T-helper 2 cell (primary cell): ENCODE results near the gene VTCN1.
"Not testable (repeated sequence)": the region's sequence is repeated elsewhere in the genome, so short reads cannot be mapped to it uniquely, and the experiment has no call there.

Experiments
- DNase-seq, 5 experiments: peaks; one replicate each; pipeline versions ENCODE4 v3.0.0 to v3.0.0-alpha.2; 2012 to 2022
- total RNA-seq, 2 donors: gene quantifications; one replicate each; lab custom pipeline; 2026; lab: John Stamatoyannopoulos, UW

Gene VTCN1
- total RNA-seq, result 0 reads per million in 2 donors

DNA sequence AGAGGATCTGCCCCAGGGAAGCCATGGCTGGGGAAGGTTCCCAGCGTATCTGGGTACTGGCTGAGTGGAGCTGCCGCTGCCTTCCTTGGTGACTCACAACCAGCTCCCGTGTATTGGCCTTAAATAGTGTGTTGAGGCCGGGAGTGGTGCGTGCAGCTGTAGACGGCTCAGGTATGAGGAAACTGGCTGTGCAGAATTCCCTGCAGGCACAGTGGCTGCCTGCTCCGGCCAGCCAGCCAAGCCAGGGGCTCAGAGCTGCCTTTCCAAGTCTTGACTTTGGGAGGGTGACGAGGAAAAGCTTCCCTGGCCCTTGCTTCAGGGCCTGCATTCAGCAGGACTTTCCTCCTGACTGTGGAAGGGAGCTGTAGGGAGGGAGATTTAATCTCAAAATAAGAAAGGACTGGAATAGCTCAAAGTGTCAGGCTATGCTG lies at the start of gene VTCN1:
Gene VTCN1 (minus strand): TSS at position 97 of the 431 bp plus-strand sequence. CDS start 72 bp downstream, at position 25.
- no peak for DNase-seq

- no peak for DNase-seq
Measured at GRCh38 chr1:117258791-117259190, 48.1 kb upstream of the VTCN1 start.

GRCh38 chr1:117258075-117258474 lies 47.3 kb upstream of the VTCN1 start:
- not testable (repeated sequence) for DNase-seq

DNA sequence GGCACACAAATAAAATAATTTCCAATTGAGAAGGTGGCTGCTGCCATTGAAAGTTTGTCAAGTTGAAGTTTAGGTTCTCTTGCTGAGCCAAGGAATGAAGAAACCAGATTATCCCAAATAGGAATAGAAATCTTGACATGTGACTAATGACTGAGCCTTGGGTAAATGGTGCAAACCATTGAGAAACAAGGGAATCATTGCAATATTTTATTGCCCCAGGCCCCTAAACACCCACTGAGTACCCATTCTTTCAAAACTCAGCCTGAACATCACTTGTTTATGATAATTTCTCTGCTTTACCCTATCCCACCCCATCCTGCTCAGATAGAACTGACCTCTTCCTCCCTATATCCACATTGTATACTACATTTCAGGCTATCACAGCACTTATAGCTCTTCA lies 46.6 kb upstream of the VTCN1 start:
- no peak for DNase-seq

- no peak for DNase-seq
Measured at GRCh38 chr1:117250061-117250606, 39.4 kb upstream of the VTCN1 start.

GRCh38 chr1:117244971-117245370 lies 34.2 kb upstream of the VTCN1 start:
- DNase-seq, result no peak

DNA sequence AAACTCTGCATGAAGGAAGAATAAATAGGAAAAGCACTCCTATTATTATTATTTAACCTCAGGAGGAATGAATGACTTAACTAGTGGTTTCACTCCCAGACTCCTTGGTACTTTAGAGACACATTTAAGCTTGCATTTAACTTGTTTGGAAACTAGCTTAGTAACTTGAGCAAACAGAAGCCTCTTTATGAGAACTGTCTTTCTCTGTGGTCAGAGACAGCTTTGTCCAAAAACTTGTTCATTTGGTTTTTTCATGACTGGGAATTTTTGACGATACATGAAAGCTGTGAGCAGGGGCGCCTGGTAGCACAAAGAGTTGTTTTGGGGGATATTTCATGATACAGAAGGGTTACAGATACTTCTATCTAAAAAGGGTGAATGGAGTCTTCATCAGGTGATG lies 33.6 kb upstream of the VTCN1 start:
- no peak for DNase-seq

- no peak for DNase-seq
Measured at GRCh38 chr1:117241512-117241911, 30.8 kb upstream of the VTCN1 start.

DNA sequence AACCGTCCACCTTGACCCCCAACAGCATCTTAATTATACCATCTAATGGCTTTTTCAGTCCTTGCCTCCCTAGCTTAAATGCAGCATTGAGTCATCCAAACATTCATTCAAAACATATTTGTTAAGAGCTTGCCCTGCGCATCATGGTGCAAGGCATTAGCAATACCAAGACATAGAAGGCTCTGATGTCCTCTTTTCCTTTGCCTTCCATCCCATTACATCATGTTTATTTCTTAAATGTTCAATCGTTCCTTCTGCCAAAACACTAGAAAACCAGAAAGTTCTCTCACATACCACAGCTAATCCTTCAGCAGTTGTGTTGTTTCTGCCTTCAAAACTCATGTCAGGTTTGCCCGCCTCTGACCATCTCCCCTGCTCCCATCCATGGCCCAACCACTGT lies 29.8 kb upstream of the VTCN1 start:
- DNase-seq, result no peak

DNA sequence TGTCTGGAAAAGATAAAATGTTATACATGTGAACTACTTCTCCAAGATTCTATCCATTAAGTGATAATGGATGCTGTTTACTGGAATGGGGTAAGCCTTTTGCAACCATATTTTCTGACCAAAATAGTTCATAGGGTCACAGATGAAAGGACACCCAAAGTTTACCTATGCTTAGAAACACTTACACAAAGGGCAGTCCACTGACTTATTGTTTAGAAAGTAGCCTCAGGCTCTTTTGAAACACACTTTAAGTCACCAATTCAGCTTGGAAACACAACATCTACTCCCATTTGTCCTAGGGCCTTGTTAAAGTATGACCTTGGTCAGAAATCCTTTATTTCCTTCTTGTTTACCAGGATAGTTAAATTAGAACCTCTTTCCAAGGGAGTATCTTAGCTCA lies 28.7 kb upstream of the VTCN1 start:
- no peak for DNase-seq

DNA sequence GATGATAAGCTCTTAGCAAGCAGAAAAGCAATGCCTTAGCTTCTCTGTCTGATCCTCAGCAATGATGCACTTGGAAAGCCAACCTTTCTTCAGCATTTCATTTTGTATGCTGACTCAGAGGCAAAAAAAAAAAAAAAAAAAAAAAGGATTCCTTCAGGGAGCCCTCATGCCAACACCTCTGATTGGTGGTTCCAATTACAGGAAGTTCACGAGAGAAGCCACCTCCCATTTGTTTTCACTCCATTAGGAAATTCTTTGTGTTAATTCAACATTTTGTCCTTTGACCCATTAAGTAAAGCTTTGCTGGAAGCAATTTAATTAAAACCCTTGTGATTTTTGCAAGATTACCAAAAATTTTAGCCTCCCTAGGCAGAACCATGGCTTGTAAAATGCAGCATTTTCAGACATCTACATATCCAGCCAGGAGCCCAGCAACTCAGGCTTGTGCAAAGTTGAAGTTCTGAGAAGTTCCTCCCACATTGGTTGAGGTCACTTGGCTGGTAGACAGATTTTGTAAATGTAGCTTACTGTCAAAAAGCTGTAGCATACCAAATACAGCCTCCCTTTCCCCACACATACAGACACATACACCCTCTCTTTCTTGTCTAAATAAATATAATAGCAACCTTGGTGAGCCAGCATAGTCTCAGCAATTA lies 27.1 kb upstream of the VTCN1 start:
- no peak for DNase-seq

- no peak for DNase-seq
Measured at GRCh38 chr1:117235863-117236465, 25.2 kb upstream of the VTCN1 start.

DNA sequence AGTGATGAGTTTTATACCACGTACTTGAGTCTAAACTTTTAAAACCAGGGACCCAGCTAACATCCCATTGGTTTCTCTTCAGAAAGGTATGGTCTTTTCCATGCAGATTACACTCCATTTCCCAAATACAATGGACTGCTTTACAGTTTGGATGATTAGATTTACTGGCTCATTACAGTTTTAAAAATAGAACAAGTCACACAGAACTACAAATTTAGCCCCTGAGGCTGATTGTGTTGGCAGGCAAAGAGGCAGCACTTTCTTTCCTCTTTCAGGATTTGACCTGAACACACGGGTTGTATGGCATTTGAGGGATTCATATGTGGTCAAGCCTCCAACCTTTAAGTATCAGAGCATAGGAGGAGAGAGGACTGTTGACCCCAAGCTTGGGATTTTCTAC lies 21.8 kb upstream of the VTCN1 start:
- DNase-seq, result no peak

GRCh38 chr1:117231748-117232373 lies 21.1 kb upstream of the VTCN1 start:
- no peak for DNase-seq

DNA sequence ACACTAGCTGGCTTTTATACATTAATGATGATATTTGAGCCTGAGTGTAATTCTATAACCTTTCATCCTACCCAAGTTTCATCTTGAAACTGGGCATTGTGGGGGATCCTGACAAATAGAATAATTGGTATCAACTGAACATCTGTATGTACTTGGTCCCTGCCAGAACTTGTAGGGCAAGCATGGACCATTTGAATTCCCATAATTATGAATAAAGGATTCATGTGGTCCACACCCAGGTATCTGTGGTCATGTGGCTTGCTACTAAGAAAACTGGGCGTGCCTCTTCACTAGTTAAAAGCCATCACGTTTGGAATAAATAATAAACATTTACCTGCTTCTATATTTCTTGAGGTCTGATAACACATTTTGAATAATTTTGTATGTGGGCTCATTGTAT lies 20.6 kb upstream of the VTCN1 start:
- no peak for DNase-seq

GRCh38 chr1:117229217-117229616 lies 18.5 kb upstream of the VTCN1 start:
- DNase-seq, result no peak

GRCh38 chr1:117225931-117226330 lies 15.2 kb upstream of the VTCN1 start:
- no peak for DNase-seq

DNA sequence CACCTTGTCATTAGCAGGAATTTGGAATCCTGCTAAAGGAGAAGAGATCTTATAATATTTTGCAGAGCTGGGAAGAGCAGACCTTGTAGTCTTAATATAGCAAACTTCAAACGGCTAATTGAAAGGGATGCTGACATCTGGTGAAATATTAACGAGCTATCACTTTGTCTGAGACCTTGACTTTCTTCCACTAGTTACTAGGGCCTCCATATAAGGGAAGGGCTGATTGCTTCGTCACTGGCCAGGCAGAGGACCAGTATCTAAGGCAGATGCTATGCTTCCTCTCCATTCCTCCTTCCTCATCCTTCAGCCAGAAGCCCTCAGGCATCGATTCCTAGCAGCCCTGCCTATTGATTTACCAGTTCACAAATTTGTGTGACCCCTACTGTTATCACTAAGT lies 6.0 kb upstream of the VTCN1 start:
- no peak for DNase-seq

- DNase-seq, result no peak
Measured at GRCh38 chr1:117215733-117216462, 5.2 kb upstream of the VTCN1 start.

DNA sequence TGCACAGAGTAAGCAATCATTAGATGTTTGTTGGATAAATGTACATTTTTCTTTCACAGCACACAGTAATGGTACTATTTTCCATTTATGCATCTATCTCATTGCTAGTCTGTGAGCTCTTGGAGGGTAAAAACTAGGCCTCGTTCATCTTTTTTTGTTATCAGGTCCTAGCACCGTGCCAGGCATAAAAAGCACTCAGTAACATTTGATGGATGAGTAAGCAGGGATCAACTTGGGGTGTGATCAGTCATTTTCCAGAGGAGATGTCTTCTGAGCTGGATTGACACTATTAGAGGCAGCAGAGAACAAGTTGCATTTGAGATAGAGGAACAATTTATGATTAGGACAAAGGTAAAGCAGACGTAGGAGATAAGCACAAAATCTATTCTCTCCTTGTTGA lies 4.3 kb upstream of the VTCN1 start:
- DNase-seq, result no peak

DNA sequence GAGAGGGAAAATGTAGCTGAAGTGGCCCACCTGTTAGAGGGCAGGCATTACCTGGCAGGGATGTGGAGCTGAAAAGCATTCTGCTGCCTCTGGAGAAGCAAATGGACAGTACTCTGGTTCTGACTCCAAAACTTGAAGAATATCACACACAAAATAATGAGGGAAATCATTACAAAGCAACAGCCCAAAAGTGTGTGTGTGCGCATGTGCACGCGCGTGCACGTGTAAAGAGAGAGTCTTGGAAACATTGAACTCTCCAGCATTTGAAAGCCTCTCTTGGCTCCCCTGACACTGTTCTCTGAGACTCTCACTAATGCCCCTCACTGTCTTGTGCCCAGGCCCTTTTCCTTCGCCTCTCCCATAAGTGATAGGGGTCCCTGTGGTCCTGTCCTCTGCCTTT lies 2.3 kb upstream of the VTCN1 start:
- no peak for DNase-seq

- DNase-seq, result no peak
Measured at GRCh38 chr1:117210386-117210785, 341 bp downstream of the VTCN1 start.

GRCh38 chr1:117209094-117209493 lies 1.6 kb downstream of the VTCN1 start:
- no peak for DNase-seq
